HG03135 (cell line): ENCODE data around the gene MICALL2.

Source experiments
- ATAC-seq: cut with Tn5 transposase; IDR thresholded peaks from one replicate; pipeline ENCODE4 v1.9.1; 2021; ENCODE audit warnings: mild to moderate bottlenecking, moderate library complexity; ENCODE audit not compliant: unreplicated experiment

Gene MICALL2

DNA sequence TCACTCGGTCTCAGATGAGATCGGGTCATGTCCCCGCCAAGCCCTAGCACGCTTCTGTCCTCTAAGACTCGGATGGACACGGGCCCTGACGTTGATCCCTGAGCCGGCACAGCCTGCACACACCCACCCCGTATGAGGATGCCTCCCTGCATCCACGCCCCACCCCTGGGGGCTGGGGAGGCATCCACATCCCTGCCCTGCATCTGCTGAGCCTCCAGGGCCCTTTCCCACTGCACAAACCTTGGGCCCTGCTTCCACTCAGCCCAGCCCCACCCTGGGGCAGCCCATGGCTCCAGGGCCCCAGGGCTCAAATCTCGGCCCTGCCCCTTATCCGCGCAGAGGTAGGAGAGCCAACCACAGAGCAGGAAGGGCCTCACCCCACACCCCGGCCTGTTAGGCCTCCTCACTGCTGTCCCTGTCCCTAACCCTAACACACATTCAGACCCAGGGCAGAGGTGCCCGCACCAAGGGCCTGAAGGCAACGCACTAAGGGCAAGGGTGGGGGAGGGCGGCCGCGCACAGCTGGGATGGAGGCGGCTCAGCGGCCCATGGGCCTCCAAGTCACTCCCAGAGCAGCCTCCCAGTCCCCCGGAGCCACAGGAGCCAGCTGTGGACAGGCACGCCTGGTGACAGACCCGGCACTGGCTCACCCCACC lies 9.5 kb upstream of the MICALL2 start:
- no peak for ATAC-seq

DNA sequence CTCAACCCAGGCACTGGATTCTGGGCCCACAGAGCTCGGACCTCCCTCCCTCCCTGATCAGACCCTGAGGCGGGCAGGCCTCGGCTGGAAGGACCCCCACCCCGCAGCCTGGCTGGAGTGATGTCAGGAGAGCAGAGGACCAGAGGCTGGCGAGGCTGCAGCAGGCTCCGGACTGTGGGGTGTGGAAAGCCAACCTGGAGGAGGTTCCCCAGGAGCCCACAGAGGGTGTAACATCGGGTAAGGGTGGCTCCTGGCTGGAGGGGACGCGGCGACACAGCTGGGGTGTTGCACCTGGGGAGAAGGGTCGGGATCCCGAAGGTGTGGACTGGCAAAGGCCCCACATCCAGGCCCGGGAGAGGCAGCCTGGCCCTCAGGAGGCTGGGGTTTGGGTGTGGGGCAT lies 8.9 kb upstream of the MICALL2 start:
- ATAC-seq, result no peak

DNA sequence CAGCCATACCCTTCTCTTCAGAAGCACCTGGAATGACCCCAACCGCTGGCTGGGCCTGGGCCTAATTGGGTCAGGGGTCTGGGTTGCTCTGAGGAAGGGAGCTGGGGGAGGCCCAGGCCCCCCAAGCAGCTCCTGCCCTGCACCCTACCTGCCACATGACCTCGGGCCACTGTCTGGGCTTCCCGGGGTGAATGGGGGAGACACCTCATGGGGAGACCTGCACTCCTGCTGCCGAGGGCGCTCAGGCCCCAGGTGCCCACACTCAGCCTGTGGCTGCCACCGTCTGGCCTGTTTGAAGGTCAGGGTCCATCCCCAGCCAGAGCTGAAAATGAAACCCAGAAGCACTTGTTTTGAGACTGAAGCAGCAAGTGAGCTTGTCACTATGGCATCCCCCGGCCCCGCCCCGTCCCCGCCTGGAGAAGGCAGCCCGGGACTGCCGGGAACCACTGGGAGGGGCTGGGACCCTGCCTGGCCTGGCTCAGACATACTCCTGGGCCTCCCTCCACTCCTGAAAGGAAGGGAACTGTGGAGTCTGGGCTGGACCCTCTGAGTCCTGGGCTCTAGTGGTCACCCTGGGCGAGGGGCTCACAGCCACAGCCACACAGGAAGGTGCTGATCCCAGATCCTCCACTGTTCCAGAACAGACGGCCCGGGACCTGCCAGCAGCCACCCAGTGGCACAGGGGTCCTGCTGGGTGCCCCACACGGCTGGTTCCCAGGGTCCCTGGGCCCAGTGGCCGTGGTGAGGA lies 7.4 kb upstream of the MICALL2 start:
- no peak for ATAC-seq

DNA sequence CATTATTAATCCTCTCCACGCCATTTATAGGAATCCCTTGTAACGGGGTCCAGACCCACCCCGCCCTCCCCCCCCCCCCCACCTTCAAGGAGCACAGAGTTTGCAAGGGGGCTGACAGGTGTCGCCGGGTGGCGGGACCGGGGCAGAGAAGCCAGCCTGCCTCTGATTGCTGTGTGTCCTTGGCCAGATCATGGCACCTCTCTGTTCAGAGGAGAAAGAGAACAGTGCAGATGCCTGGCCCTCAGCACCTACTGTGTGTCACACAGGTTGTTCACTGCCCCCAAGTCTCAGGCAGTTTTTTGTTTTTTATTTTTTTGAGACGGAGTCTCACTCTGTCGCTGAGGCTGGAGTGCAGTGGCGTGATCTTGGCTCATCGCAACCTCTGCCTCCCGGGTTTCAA lies 5.4 kb upstream of the MICALL2 start:
- no peak for ATAC-seq

DNA sequence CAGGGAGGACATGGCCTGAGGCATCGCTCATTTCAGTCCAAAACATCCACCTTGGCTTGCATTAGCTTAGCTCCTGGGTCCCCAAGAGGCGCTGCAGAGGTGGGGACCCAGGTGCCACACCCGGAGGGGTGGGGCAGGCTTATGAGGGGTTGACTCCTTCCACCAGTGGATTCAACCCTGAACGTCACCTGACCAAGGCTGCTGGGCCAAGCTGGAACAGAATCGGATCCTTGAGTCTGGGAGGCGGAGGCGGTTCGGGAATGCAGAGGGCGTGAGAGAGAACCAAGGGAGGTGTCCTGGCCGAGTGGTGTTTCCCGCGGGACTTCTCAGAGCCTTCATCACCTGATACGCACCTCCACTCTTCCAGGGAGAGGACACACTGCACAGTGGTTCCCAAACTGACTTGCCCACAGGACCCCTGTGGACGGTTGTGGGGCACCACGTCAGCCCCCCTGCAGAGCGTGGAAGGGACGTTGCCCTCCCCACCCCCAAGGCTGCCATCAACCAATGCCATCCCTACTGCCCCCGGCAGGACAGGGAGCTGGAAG lies 4.5 kb upstream of the MICALL2 start:
- no peak for ATAC-seq

DNA sequence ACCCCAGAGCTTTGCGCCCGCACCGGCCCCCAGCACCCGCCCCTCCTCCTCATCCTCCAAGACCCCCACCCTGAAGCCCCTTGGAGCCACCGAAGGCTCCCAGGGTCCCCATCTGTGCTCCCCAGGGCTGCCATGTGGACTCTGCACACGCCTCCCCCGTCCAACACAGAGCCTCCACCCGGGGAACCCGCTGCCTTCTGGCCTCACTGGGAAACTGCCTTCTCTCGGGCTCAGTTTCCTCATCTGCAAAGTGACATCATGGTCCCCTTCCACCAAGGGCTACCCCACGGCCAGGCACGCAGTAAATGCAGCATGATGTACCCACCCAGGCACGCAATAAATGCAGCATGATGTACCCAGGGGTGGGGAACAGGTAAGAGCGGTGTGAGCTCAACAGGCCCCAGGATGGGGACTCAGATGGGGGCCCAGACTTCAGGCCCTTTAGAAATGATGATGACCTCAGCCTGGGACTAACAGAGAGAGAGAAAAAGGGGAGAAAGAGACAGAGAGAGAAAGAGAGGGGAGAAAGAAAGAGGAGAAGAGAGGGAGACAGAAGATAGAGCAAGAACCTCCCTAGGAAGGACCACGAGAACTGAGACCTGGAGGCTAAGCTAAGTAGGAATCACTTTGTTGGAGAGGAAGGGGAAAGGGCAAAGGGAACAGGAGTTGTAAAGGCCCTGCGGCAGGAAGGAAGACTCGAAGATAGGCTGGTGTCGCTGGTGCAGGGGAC lies 2.5 kb upstream of the MICALL2 start:
- ATAC-seq, result no peak

DNA sequence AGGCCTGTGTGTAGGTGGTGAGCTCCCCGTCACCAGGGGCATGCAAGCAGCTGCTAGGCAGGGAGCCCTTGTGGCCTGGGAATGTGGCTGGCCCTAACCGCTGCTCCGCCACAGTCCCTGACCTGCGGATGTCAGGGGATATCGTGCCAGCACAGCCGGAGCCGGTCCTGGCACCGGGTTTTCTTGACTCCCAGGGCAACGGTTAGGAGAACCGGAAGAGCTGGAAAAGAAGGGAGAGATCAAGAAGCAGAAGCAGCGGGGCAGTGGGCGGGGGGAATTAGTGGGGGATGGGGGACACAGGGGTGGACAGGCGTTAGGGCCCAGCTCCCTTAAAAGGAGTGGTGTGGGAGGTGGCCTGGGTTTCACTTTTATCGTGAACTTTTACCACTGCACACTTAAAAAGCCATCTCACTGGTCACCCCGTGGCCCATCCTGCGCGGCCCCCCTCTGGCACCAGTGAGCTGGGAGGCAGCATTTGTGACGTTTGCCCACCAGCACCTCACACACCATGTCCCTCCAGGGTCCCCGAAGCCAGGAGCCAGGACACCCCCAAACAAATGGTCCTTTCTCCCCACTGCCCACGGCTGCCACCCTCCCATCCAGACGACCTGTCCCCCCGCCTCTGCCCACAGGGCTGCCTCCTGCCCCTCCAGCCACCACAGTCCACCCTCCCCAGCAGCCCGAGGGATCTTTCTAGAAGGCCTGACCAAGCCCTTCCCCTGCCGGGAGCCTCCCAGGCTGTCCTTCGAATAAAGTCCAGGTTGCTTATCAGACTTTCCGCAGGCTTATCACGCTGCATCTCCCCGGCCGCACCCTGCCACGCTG lies 1.8 kb upstream of the MICALL2 start:
- no peak for ATAC-seq

DNA sequence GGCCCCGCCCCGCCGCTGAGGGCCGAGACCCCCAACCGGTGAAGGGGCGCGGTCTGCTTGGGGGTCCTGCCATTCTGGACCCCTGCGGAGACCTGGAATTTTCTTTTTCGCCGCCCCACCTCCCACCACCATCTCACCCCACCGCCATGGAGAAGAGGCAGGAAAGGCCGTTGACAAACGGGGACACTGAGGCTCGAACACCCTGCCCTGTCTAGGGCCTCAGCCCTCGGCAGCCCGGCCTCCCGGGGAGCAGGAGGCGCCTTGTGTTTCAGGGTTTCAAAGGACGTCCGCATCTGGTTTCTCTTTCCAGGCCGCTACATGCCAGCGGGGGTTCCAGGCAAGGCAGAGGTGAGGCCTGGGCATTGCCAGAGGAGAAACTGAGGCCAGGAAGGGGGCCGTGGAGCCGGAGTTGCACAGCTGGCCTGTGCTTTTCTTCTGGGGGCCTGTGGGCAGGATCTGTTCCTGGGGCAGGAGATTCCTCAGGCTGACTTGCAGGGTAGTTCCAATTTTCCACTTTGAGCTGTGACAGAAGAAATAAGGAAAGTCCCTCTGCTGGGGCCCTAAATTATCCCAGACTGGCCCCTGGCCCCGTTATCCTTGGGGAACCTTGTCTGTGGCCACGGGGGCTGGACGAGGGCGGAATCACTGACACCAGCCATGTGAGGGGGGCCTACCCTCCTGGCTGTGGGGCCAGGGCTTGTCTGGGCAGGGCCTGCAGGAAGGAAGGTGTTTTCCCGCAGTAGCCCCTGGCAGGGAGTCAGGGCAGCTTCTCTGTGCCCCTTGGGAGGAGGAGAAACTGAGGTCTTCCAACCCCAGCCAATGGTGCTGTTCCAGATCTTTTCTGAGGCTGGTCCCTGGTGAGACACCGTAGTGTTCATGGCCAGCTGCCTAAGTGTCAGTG lies 900 bp upstream of the MICALL2 start:
- ATAC-seq, result no peak

DNA sequence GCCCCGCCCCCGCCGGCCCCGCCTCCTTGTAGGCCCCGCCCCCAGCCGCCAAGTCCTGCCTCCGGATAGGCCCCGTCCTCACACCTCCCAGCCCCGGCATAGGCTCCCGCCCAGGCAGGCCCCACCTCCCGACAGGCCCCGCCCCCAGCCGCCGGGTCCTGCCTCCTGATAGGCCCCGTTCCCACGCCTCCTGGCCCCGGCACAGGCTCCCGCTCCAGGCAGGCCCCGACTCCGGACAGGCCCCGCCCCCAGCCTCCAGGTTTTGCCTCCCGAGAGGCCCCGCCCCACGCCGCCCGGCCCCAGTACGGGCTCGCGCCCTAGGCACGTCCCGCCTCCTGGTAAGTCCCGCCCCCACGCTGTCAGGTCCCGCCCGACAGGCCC lies 232 bp upstream of the MICALL2 start:
- ATAC-seq, result peak; percentile 90

DNA sequence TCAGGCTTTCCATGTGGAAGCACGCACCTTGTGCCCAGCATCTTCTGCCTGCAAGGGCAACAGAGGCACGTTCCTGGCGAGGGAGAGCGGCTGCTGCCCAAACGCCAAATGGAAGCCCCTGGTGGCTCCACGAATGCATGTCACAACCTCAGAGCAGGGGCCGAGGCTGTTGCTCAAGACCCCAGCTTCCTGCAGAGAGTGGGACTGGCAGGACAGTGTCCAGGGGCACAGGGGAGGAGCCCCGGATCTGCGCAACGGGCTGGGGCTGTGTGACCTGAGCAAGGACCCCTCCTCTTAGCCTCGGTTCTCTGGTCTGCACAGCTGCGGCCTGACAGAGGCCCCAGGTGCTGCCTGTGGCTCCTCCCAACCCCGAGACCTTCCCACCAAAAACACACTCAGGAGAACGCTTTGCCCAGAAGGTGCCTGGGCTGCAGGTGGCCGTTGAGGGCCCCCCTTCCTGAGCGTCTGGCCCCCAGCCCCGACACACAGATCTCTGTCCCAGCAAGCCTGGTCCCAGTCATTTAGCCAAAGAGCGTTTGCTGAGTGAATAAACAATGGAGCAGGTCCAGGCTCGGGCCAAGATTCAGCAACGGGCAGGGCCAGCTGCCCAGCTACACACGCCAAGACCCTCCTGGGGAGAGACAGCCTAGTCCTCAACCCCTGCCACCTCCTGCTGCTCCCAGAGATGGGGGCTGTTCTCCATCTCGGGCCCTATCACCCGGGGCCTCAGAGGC lies 1.2 kb downstream of the MICALL2 start:
- ATAC-seq, result no peak

DNA sequence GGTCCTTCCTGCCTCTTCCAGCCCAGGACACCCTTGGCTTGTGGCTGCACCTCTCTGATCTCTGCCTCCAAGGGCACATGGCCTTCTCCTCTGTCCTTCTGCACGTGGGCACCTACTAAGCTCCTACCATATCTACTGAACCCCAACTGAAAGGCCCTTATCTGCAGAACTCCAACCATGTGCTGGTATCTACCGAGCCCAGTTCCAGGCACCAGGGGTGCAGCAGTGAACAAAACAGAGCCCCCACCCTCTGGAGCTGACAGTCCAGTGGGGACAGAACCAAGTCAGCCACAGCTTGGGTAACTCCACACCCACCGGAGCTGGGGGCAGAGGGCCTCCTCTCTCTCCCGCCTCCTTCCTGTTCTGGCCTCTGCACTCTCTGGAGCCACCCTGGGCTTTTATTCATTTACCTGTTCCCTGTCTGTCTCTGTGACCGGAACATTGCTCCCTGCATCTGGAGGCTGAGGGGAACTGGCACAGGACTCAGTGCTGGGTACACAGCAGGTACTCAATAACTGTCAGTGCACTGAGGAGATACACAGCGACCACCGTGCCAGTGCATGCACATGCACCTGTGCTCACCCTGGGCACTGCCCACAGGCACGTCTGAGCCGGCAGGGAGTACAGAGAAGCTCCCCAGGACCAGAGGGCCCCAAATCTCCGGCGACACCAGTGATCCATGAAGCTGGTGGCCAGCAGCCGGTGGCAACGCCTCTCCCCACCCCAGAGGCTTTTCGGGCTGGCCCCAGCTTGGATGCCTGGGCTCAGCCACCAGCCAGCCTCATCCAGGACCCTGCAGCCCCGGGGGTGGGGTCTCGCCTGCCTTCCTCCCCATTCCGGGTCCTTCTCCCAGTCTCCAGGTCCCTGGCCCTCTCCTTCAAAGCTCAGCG lies 2.0 kb downstream of the MICALL2 start:
- ATAC-seq, result no peak

DNA sequence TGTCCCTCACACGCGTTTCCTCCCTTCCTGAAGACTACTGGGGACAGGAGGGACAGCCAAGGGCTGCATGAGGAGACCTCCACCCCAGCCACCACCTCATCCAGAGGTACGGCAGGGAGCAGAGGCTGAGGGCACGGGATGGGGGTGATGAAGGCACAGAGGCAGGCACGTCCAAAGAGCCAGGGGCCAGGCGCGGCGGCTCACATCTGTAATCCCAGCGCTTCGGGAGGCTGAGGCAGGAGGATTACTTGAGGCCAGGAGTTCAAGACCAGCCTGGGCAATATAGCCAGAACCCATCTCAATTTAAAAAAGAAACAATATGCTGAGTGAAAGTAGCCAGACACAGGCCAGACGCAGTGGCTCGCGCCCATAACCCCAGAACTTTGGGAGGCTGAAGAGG lies 3.3 kb downstream of the MICALL2 start:
- ATAC-seq, result no peak

DNA sequence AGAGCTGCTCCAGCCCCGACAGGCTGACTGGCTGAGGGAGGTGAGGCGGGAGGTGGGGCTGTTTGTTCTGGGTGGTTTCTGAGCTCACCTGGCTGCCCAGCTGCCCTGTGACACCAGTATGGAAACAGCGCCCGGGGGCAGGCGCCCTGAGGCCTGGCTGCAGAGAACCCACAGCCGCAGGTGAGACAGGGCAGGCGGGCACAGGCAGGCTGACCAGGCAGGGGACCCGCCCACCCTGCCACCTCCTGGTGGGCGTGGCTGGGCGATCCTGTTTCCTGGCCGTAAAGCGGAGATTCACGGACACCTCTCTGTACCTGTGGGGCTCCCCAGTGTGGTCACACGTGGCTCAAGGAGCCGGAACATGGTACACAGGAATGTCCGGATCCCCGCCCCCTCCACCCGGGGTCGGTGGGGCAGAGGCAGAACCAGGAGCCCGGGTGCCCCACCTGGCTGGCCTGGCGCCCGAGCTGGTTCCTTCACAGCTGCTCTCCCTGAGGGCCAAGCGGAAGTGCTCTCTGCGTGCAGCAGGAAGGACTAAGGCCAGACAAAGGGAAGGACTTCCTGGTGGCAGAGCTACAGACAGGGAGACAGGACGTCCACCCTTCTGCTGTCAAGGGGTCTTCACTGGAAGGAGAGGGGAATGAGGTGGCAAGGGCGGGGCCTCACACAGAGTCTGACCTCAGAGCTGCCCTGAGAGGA lies 3.9 kb downstream of the MICALL2 start:
- ATAC-seq, result no peak

DNA sequence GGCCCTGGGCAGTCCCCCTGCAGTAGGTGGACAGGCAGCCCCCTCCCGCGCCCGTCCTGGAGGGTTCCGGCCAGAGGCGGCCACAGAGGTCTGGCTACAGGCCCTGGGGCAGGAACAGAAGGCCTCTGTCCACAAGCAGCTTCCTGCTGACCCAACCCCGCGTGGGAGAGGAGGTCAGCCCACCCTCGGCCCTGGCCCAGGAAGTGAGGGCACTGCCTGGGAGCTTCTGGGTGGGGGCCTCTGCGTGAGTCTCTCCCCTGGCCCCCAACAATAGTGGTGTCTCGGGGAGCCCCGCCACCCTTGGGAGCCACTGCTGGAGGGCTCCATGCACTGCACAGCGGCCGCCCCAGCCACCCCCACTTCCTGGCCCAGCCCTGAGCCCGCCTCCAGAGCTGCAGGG lies 4.7 kb downstream of the MICALL2 start:
- ATAC-seq, result no peak

DNA sequence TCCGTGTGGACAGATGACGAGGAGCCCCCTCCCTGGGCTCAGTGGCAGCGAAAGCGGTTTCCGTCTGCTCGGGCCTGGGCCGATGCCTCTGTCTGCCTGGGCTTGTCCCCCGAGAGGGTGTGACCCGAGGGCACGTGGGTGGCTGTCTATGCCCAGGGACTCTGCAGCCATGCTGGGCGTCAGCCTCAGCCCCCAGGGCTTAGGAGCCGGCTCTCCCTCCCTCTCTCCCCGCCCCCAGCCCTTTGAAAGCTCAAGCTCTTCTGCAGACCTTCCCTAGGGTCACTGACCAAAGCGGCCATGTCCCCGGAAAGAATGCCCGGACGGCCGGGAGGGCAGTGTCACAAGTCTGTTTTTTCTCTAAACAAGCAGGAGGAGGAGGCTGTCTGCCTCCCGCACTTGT lies 7.1 kb downstream of the MICALL2 start:
- ATAC-seq, result no peak

DNA sequence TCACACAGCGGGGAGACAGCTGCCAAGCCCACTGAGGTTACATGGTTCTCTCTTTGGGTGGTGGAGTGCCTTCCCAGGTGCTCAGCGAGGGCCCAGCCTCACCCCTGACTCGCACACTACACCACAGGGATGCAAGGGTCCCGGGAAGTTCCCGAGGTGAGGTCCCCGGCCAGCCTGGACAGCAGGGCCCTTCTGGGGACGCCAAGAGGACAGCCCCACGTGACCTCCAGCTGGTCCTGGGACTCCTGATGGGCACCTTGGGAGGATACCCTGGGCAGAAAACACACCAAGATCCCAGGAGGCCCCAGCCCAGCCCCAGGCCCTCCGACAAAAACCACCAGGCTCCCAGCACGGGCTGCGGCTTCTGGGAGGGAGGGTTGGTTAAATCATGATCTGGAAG lies 8.3 kb downstream of the MICALL2 start:
- ATAC-seq, result no peak

DNA sequence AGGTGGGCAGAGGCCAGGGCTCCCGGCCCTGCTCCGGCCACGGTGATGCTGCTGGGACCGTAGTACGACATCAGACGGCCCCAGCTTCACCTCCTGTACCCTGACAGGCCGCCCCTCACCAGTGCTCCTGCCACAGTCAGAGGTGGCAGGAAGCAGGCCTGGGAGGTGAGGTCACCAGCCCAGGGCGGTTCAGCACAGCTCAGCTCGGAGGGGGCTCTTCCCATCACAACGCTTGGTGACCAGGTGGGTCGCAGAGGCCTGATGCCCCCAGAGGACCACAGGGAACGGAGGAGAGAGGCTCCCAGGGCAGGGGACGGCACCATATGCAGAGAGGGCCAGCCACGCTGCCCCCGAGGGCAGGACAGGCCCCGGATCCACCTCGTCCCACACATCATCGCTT lies 8.8 kb downstream of the MICALL2 start:
- ATAC-seq, result no peak

DNA sequence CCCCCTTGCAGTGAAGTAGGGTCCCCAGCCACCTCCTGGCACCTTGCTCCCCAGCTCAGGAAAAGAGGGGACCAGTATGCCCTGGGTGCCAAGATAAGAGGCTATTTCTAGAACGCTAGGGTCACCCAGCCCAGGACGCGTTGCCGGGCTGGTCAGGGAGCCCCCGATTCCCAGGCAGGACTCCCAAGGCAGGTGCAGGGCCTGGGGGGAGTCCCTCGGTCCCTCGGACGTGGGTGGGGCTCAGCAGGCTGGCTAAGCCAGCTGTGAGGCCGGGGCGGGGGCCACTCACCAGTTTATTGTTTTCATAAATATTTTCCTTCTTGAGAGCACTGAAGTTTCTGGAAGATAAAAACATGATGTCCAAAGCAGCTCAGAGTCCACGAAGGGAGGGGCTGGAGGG lies 9.3 kb downstream of the MICALL2 start:
- no peak for ATAC-seq
